ENCODE measurements around the gene C1orf50.

GRCh38 chr1:42779725-42780124, 12.7 kb downstream of the C1orf50 start:
- no peak for TF ChIP-seq CTCF (tag by site-specific recombination; IDR thresholded peaks at IDR 0.05)
- TF ChIP-seq ZBTB20 (tag by site-specific recombination; IDR thresholded peaks at IDR 0.05): no peak
- no peak for TF ChIP-seq ZNF362 (tag by site-specific recombination; IDR thresholded peaks at IDR 0.05)
- no peak for TF ChIP-seq ZNF501 (tag by site-specific recombination; IDR thresholded peaks at IDR 0.05)
- no peak for TF ChIP-seq REST (tag by site-specific recombination; IDR thresholded peaks at IDR 0.05)
- no peak for TF ChIP-seq ZNF24 (tag by site-specific recombination; IDR thresholded peaks at IDR 0.05)
- no peak for TF ChIP-seq PBX3 (CRISPR knock-in tag; IDR thresholded peaks at IDR 0.05)
- TF ChIP-seq SP3 (tag by site-specific recombination; IDR thresholded peaks at IDR 0.05): no peak
- TF ChIP-seq ZNF777 (tag by site-specific recombination; IDR thresholded peaks at IDR 0.05; ENCODE audit: borderline replicate concordance): no peak
- TF ChIP-seq ZNF513 (tag by site-specific recombination; IDR thresholded peaks at IDR 0.05): no peak
